Measurements from ENCODE around the gene CCDC39. TPM values are rescaled to one million over a fixed set of nuclear protein-coding genes. Genes with fewer than 3 reads are reported as not detected.

The CCDC39 gene
- polyA plus RNA-seq, 4 donors = 0.09 TPM; not detected in 3

GRCh38 chr3:180617049-180617448 lies 62.2 kb downstream of the CCDC39 start:
- no peaks in the 10 kb centered on the region for H3K4me1 ChIP-seq (ENCODE audit: control insufficient read depth in 3 of 3, insufficient read depth in 2 of 3, low read depth in 1 of 3, low read length in 2 of 3)
- H3K36me3 ChIP-seq (ENCODE audit: control insufficient read depth in 3 of 3, insufficient read depth in 2 of 3, low read depth in 1 of 3, low read length in 3 of 3) = peaks cover 0 to 4% (median 2%) of the 10 kb centered on the region in 3 donors
- peak in 1 of 2 donors; percentile 23 for DNase-seq
- H3K27ac ChIP-seq (ENCODE audit: low read depth in 1 of 3, low read length in 2 of 3) = no peak overlapping the region
- no peaks in the 10 kb centered on the region for H3K27me3 ChIP-seq (ENCODE audit: control insufficient read depth in 3 of 3, insufficient read depth in 3 of 3, low read length in 3 of 3)
- no peak overlapping the region for H3K4me3 ChIP-seq (ENCODE audit: low read depth in 1 of 3, low read length in 3 of 3)
- WGBS, 3 donors = 89 to 93% (median 90%) methylated on average over 2 of the region's 2 CpGs
- H3K9me3 ChIP-seq (ENCODE audit: control insufficient read depth in 2 of 2, insufficient read depth in 1 of 2, low read depth in 1 of 2, low read length in 1 of 2) = no peaks in the 10 kb centered on the region
- no peak for FAIRE-seq

GRCh38 chr3:180615954-180616353 lies 63.3 kb downstream of the CCDC39 start:
- H3K36me3 ChIP-seq (ENCODE audit: control insufficient read depth in 3 of 3, insufficient read depth in 2 of 3, low read depth in 1 of 3, low read length in 3 of 3) = peaks cover 0 to 4% (median 4%) of the 10 kb centered on the region in 3 donors
- H3K4me3 ChIP-seq (ENCODE audit: low read depth in 1 of 3, low read length in 3 of 3) = no peak overlapping the region
- WGBS, 3 donors = 61 to 88% (median 81%) methylated on average over 3 of the region's 3 CpGs
- no peak overlapping the region for H3K27ac ChIP-seq (ENCODE audit: low read depth in 1 of 3, low read length in 2 of 3)
- H3K27me3 ChIP-seq (ENCODE audit: control insufficient read depth in 3 of 3, insufficient read depth in 3 of 3, low read length in 3 of 3) = no peaks in the 10 kb centered on the region
- no peak for FAIRE-seq
- no peaks in the 10 kb centered on the region for H3K4me1 ChIP-seq (ENCODE audit: control insufficient read depth in 3 of 3, insufficient read depth in 2 of 3, low read depth in 1 of 3, low read length in 2 of 3)
- H3K9me3 ChIP-seq (ENCODE audit: control insufficient read depth in 2 of 2, insufficient read depth in 1 of 2, low read depth in 1 of 2, low read length in 1 of 2) = no peaks in the 10 kb centered on the region
- no peak for DNase-seq

GRCh38 chr3:180612364-180612763 lies 66.9 kb downstream of the CCDC39 start:
- H3K36me3 ChIP-seq (ENCODE audit: control insufficient read depth in 3 of 3, insufficient read depth in 2 of 3, low read depth in 1 of 3, low read length in 3 of 3) = peaks cover 6 to 10% (median 6%) of the 10 kb centered on the region in 3 donors
- no peak overlapping the region for H3K27ac ChIP-seq (ENCODE audit: low read depth in 1 of 3, low read length in 2 of 3)
- H3K9me3 ChIP-seq (ENCODE audit: control insufficient read depth in 2 of 2, insufficient read depth in 1 of 2, low read depth in 1 of 2, low read length in 1 of 2) = no peaks in the 10 kb centered on the region
- WGBS, 3 donors = 95 to 100% (median 97%) methylated on average over 5 of the region's 5 CpGs
- H3K4me1 ChIP-seq (ENCODE audit: control insufficient read depth in 3 of 3, insufficient read depth in 2 of 3, low read depth in 1 of 3, low read length in 2 of 3) = no peaks in the 10 kb centered on the region
- no peak for DNase-seq
- H3K4me3 ChIP-seq (ENCODE audit: low read depth in 1 of 3, low read length in 3 of 3) = no peak overlapping the region
- no peak for FAIRE-seq
- H3K27me3 ChIP-seq (ENCODE audit: control insufficient read depth in 3 of 3, insufficient read depth in 3 of 3, low read length in 3 of 3) = no peaks in the 10 kb centered on the region

- Histone ChIP-seq H3K4me1 (ENCODE audit: control insufficient read depth in 3 of 3, insufficient read depth in 2 of 3, low read depth in 1 of 3, low read length in 2 of 3) (no peaks in the 10 kb centered on the region), H3K9me3 (ENCODE audit: control insufficient read depth in 2 of 2, insufficient read depth in 1 of 2, low read depth in 1 of 2, low read length in 1 of 2) (no peaks in the 10 kb centered on the region), H3K27me3 (ENCODE audit: control insufficient read depth in 3 of 3, insufficient read depth in 3 of 3, low read length in 3 of 3) (no peaks in the 10 kb centered on the region), H3K4me3 (ENCODE audit: low read depth in 1 of 3, low read length in 3 of 3) (no peak overlapping the region), H3K27ac (ENCODE audit: low read depth in 1 of 3, low read length in 2 of 3) (no peak overlapping the region), H3K36me3 (ENCODE audit: control insufficient read depth in 3 of 3, insufficient read depth in 2 of 3, low read depth in 1 of 3, low read length in 3 of 3) (peaks cover 6 to 14% (median 6%) of the 10 kb centered on the region in 3 donors)
- 74 to 100% (median 97%) methylated on average over 1 of the region's 1 CpG for WGBS, 3 donors
- no peak for FAIRE-seq
- no peak for DNase-seq
Observed at GRCh38 chr3:180611006-180611405, 68.3 kb downstream of the CCDC39 start.

- WGBS, 3 donors = 3 to 5% (median 3%) methylated on average over 70 of the region's 70 CpGs
- H3K4me1 ChIP-seq (ENCODE audit: control insufficient read depth in 3 of 3, insufficient read depth in 2 of 3, low read depth in 1 of 3, low read length in 2 of 3) = peaks cover 0 to 3% (median 0%) of the 10 kb centered on the region in 3 donors
- H3K4me3 ChIP-seq (ENCODE audit: low read depth in 1 of 3, low read length in 3 of 3) = peak within 1 kb of the TSS; percentile 77 to 95 (median 89)
- H3K27ac ChIP-seq (ENCODE audit: low read depth in 1 of 3, low read length in 2 of 3) = peak within 1 kb of the TSS; percentile 78 to 96 (median 83)
- H3K9me3 ChIP-seq (ENCODE audit: control insufficient read depth in 2 of 2, insufficient read depth in 1 of 2, low read depth in 1 of 2, low read length in 1 of 2) = no peaks in the 10 kb centered on the region
- FAIRE-seq = no peak
- peak; percentile 96 for DNase-seq
- peaks cover 0 to 9% (median 2%) of the 10 kb centered on the region in 3 donors for H3K27me3 ChIP-seq (ENCODE audit: control insufficient read depth in 3 of 3, insufficient read depth in 3 of 3, low read length in 3 of 3)
- peaks cover 0 to 8% (median 3%) of the 10 kb centered on the region in 3 donors for H3K36me3 ChIP-seq (ENCODE audit: control insufficient read depth in 3 of 3, insufficient read depth in 2 of 3, low read depth in 1 of 3, low read length in 3 of 3)
Observed at GRCh38 chr3:180601688-180602666, 77.3 kb downstream of the CCDC39 start, which contains the start of gene TTC14. Gene TTC14 (plus strand): TSS chr3:180602163. CDS start chr3:180602262, 99 bp downstream.

- DNase-seq (no peak), FAIRE-seq (no peak)
- 97 to 98% (median 97%) methylated on average over 15 of the region's 15 CpGs for WGBS, 3 donors
- peaks cover 0 to 12% (median 7%) of the 10 kb centered on the region in 3 donors for H3K27me3 ChIP-seq (ENCODE audit: control insufficient read depth in 3 of 3, insufficient read depth in 3 of 3, low read length in 3 of 3)
- no peak overlapping the region for H3K27ac ChIP-seq (ENCODE audit: low read depth in 1 of 3, low read length in 2 of 3)
- H3K4me1 ChIP-seq (ENCODE audit: control insufficient read depth in 3 of 3, insufficient read depth in 2 of 3, low read depth in 1 of 3, low read length in 2 of 3) = peaks cover 0 to 3% (median 0%) of the 10 kb centered on the region in 3 donors
- H3K36me3 ChIP-seq (ENCODE audit: control insufficient read depth in 3 of 3, insufficient read depth in 2 of 3, low read depth in 1 of 3, low read length in 3 of 3) = peaks cover 0 to 4% (median 3%) of the 10 kb centered on the region in 3 donors
- no peak overlapping the region for H3K4me3 ChIP-seq (ENCODE audit: low read depth in 1 of 3, low read length in 3 of 3)
- no peaks in the 10 kb centered on the region for H3K9me3 ChIP-seq (ENCODE audit: control insufficient read depth in 2 of 2, insufficient read depth in 1 of 2, low read depth in 1 of 2, low read length in 1 of 2)
Observed at GRCh38 chr3:180600473-180600872, 78.8 kb downstream of the CCDC39 start.

- 32 to 63% (median 53%) methylated on average over 1 of the region's 1 CpG for WGBS, 3 donors
- H3K27ac ChIP-seq (ENCODE audit: low read depth in 1 of 3, low read length in 2 of 3) = no peak overlapping the region
- no peaks in the 10 kb centered on the region for H3K36me3 ChIP-seq (ENCODE audit: control insufficient read depth in 3 of 3, insufficient read depth in 2 of 3, low read depth in 1 of 3, low read length in 3 of 3)
- no peaks in the 10 kb centered on the region for H3K9me3 ChIP-seq (ENCODE audit: control insufficient read depth in 2 of 2, insufficient read depth in 1 of 2, low read depth in 1 of 2, low read length in 1 of 2)
- H3K4me1 ChIP-seq (ENCODE audit: control insufficient read depth in 3 of 3, insufficient read depth in 2 of 3, low read depth in 1 of 3, low read length in 2 of 3) = no peaks in the 10 kb centered on the region
- no peak for DNase-seq
- H3K4me3 ChIP-seq (ENCODE audit: low read depth in 1 of 3, low read length in 3 of 3) = no peak overlapping the region
- peaks cover 0 to 9% (median 7%) of the 10 kb centered on the region in 3 donors for H3K27me3 ChIP-seq (ENCODE audit: control insufficient read depth in 3 of 3, insufficient read depth in 3 of 3, low read length in 3 of 3)
- FAIRE-seq = no peak
Observed at GRCh38 chr3:180595559-180595935, 83.7 kb downstream of the CCDC39 start.

GRCh38 chr3:180594631-180595558 lies 84.4 kb downstream of the CCDC39 start:
- Histone ChIP-seq H3K4me1 (ENCODE audit: control insufficient read depth in 3 of 3, insufficient read depth in 2 of 3, low read depth in 1 of 3, low read length in 2 of 3) (no peaks in the 10 kb centered on the region), H3K4me3 (ENCODE audit: low read depth in 1 of 3, low read length in 3 of 3) (no peak overlapping the region), H3K36me3 (ENCODE audit: control insufficient read depth in 3 of 3, insufficient read depth in 2 of 3, low read depth in 1 of 3, low read length in 3 of 3) (no peaks in the 10 kb centered on the region), H3K27me3 (ENCODE audit: control insufficient read depth in 3 of 3, insufficient read depth in 3 of 3, low read length in 3 of 3) (peaks cover 0 to 11% (median 5%) of the 10 kb centered on the region in 3 donors), H3K9me3 (ENCODE audit: control insufficient read depth in 2 of 2, insufficient read depth in 1 of 2, low read depth in 1 of 2, low read length in 1 of 2) (no peaks in the 10 kb centered on the region), H3K27ac (ENCODE audit: low read depth in 1 of 3, low read length in 2 of 3) (no peak overlapping the region)
- no peak for FAIRE-seq
- 21 to 63% (median 30%) methylated on average over 2 of the region's 2 CpGs for WGBS, 3 donors
- no peak for DNase-seq
